Measurements from ENCODE around the gene RPL29.

RPL29 gene

DNA sequence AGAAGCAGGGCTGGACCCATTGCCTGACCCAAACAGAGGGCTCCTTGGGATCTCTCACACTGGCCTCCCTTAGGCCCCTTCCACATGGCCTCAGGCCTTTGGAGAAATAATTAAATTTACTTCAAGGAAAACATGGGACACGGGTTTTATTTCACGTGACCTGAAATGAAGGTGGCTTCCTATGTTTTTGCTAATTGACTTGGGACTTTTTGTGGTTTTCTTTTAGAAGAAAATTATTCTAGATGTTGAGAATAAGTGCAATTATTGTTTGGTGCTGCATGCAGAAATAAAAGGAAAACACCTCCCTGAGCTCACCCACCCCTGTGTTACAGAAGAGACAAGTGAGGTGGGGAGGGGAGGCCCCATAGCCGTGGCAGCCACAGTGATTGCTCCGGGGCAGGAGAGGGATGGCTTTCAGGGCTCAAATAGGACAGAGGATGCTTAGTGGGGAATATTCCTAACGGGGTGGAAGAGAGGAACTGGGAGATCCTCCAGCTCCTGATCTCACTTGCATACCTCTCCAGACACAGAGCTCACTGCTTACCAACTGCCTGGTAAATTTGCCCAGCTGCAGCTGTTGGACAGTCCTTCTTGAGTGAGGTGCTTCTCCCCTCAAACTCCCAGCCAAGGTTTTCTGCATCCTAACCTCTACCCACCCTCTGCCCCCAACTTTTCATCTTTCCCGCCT is 29.2 kb upstream of the RPL29 start:
- DNase-seq: no peak

DNA sequence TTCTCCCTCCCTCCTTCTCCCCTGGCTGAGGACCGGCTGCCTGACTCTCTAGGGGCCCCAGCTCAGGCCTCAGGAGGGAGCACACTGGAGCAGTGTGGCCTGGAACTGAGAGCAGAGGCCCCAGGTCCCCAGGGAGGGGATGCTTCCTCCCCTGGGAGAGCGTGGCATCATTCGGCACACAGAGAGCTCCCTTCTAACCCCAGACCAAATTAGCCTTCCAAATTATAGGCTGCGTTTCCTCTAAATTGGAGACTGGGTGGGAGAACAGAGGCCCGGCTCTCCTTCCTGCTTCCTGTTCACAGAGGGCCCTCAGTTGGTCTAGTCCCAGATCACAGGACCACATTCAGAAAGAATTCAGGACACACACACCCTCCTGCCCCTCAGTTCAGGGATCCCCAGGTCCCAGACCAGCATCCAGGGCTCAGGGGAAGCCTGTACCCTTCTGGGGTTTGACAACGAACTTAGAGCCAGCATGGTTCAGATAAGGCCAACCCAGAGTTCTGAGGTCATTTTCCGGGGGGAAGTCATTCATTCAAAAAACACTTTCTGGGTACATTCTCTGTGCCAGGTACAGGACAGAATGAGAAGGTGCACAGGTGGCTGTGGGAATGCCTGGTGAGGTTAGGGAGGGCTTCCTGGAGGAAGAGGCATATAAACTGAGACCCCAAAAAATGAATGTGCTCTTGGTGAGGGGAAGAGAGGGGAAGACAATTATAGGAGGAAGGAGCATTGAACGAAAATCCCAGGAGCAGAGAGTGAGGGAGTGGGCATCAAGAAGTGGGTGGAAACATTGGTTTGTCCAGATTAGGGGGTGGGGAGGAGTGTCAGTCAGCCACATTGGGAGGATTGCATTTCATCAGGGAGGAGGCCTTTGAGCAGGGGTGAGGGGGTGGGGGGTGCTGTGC is 28.4 kb upstream of the RPL29 start:
- no peak for DNase-seq

DNA sequence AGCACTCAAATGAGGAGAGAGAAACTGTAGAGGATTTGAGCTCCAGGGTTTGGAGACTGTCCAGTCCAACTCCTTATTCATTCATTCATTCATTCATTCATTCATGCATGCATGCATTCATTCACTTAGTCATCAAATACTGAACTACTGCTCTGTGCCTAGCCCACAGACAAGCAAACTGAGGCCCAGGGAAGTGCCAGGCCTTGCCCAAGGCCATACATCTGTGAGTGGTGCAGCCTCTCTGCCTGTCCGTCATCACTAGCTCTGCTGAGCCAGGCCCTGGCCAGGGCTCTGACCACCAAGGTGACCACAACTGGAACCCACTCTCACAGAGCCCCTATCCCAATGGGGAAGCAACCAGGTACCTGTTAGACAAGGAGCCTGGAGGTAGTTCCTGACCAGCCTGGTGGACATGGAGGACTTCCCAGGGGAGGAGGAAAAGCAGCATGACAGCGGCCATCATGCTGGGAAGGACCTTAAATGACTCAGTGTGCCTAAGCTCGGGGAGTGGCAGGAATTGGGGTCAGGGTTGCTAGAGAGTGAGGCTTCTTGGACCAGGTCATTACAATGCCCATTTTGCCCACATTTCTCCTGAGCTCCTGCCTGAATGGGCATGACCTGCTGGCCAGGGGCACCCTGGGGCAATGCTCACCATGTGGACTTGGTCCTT is 27.5 kb upstream of the RPL29 start:
- no peak for DNase-seq

DNA sequence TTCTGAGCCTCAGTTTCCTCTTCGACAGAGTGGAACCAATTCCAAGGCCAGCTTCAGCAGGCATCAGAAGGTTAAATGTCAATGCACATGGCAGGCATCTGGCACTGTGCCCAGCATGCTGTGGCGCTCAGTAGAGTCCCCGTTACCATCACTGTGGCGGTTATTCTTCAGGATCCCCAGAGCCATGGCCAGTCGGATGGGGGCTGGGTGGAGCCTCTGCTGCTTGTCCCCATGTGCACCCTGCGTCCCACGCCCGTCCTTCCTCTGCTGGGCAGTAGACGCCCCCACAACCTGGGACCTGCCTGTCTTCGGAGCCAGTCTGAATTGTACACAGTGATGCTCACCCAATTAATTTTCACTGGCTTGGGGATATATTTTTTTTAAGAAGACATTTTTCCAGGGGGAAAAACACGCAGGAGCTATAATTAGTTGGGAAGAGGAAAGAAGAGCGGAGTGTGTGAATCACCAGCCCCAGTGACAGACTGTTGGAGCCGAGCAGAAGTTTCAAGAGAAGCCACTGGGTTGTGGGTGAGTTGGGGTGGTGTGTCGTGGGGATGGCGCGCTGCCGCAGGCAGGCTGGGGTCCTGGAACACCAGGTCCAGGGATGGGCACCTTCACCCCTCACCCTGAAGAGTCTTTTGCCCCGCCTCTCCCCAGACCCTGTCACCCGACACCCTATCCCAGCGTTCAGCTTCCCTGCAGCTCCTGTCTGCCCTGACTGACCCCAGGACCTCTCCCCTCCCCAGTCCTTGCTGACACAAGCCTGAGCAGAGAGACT is 26.8 kb upstream of the RPL29 start:
- peak; percentile 42 for DNase-seq

DNA sequence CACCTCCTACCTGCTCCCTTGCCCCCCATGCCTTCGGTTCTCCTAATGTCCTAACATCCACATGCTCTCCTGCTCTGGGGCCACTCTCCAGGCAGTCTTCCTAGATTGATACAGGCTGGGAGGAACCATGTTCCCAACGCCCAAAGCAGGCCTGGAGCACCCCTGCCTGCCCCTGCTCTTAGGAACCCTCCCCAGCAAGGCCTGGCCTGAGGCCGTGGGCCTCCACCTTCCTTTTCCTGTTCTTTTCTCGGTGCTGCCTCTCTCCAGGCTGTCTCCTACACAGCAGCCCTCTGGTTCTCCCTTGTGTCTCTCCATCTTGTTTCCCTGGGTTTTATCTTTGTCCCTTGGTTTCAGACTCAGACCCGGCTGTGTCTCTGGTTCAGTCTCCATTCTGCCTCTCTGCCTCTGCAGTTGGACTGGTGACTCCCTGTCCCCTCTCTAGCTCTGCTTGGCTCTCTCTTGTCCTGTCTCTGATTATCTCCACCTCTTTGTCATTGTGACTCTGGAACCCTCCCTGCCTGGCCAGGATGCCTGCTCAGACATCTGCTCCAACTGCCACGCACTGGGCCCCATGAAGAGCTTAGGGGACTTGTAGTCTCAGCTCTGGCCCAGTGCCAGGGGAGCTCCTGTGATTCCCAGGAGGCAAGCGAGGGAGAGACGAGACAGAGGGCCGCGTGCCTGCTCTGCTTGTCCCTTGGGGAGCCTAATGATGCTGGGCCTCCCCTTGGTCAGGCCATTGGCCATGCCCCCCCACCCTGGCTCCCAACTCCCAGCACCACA is 26.0 kb upstream of the RPL29 start:
- DNase-seq: peak; percentile 21

DNA sequence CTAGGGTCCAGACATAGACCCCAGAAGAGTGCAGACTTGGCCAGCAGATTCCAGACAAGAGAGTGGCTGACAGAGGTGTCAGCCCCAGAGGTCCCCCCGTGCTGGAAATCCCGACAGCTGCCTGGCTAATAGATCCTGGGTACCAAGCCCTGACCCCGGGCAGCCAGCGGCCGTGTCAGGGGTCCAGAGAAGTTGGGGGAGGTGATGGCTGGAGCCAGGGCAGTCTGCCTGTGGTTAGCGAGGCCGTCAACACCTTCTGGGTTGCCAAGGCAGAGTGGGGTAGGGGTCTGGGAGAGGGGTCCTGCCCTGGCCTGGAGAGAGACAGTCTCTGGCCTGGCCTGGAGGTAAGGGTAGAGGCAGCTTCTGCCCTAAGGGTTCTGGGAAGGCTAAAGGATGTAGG is 25.1 kb upstream of the RPL29 start:
- no peak for DNase-seq

DNA sequence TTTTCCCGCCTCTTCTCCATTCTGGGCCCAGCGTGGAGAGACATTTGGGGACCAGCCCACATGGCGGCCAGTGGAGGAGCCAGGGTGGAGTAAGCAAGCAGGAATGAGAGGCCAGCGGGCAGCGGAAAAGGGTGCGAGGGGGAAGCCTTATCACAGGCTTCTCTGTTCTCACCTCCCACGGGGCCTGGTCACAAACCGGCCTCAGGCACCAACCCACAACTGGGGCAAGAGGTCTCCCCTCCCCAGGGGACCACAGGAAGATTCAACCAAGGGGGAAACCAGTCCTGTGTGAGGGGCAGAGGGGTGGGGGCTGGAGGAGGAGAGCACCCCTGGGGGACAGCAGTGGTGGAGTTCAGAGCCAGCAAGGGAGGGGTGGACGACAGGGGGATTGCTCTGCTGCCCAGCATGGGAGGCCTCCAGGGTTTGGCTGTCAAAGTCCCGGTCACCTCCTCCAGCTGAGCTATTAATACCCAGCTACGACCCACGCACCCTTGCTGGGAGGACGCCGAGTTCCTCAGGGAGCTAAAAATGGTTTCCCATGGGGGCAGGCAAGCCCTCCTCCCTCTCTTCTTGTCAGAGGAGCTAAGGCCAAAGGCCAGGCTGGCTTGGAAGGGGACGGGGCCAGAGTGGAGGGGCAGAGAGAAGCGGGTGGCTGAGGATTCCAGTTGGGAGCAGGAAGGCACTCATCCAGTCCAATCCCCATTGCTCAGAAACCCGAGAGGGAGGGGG is 23.8 kb upstream of the RPL29 start:
- DNase-seq: no peak

DNA sequence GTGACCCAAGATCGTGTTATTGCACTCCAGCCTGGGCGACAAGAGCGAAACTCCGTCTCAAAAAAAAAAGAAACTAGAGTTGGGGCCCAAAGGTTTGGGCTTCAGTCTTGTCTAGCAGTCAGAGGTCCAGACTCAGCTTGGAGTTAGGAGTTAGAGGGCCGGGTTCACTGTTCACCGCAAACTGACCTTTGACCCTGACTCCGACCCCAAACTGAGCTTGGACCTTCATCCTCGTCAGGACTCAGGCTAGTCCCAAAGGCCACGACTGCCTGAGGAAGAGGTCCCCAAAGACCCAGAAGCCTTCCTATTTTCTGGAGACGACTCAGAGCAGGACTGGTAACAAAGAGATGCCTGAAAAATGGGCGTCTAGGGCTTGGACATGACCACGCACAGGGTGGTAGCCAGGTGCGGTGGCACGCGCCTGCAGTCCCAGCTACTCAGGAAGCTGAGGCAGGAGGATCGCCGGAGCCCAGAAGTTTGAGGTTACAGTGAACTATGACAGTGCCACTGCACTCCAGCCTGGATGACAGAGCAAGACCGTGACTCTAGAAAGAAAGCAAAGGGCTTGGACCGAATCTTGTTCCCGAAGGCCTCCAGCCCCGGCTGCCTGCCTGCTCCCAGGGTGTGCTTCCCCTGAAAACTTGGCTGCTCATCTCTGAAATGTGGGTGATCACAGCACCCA is 22.8 kb upstream of the RPL29 start:
- no peak for DNase-seq

DNA sequence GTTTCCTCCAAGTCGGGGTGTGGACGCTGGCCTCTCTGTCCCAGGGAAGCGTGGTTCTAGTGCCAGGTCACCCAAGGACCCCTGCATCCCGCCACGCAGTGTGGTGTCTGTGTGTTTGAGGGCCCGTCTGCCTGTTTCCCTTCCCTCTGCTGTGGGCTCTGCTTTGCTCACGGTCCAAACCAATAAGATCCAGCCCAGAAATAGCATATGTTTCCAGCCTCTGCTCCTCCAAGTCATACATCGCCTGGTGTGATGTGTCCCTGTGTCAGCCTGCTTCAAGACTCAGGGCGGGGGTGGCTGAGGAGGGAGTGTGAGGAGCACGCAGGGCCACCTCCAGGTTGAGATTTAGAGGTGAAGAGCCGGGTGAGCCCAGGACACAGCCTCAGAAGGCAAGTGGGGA is 21.9 kb upstream of the RPL29 start:
- DNase-seq: no peak

DNA sequence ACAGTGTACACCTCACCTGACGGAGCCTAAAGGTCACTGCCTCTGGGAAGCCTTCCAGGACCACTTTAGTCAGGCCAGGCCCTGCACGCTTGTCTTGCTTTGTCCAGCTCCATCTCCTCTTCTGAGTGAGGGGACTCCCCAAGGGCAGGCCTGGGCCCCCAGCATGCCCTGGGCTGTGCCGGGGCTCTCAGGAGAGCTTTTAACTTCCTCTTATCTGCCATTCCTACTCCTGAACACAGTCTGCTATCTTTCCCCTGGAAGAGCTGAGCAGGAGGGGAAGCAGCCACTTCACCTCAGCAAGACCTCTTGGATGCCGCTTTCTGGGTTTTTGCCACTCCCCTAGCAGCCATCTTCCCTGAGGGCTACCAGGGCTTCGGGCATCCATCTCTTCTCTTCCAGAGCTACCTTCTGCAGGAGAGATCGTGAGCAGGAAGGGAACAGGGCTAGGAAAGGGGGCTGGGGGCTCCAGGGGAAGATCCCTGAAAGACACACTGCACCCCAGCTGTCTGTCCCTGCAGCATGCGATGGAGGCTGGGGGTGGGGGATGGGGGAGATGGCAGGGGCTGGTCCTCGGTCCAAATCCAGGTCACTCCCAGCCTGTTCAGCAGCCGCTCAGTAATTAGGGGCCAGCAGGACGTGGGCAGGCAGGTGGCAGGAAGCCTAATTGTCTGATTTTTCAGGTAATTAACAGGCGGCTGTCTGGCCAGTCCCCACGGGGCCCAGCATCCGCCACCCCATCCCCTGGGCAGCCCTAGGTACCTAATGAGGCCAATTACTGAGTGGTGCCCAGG is 19.9 kb upstream of the RPL29 start:
- DNase-seq: no peak

DNA sequence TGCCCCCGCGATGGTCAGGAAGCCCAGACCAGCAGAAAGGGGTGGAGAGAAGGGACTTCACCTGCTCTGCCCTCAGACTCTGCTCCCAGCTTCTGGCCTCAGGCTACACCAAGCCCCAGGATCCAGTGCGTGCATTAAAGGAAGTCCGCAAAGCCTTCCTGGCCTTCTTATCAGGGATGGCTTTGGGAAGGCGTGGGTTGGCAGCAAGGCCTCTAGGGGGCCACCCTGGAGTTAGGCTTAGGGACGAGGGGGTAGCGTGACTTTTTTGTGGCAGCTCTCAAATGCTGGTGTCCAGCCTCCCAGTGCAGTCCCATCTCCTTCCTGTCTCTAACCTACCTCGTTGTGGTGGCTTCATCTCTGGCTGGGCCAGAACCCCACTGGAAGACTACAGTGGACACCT is 18.9 kb upstream of the RPL29 start:
- peak; percentile 55 for DNase-seq

DNA sequence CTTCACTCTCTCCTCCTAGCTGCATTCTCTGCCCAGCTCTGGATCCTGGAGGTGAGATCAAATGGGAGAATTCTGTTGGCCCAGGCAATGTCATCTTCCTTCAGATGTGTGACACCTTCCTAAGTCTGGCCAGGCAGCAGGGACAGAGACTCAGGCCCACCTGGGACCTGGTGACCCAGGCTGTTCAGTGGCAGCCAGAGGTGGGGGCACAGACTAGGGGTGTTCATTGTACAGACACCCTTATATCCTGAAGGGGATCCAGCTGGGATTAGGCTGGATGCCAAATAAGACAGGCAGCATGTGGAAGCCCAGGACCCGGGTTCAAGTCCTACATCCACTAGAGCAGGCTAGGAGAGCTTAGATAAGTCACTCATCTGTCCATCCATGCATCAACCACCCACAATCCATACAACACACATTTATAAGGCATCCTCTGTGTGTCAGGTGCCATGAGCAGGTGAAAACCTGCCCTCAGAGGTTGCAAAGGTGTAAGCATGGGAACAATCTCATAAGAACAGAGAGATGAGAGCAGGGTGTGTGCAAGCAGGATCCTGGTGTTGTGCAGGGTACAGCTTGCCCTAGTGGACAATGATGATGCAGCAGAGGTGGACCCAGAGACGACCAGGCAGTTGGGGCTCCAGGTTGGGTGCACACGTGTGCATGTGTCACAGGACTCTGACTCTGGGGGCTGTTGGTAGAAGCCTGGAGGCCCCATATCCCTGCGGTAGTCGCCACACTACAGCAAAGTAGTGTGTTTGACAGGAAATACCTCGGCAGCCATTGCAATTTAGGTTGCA is 18.3 kb upstream of the RPL29 start:
- DNase-seq: no peak

DNA sequence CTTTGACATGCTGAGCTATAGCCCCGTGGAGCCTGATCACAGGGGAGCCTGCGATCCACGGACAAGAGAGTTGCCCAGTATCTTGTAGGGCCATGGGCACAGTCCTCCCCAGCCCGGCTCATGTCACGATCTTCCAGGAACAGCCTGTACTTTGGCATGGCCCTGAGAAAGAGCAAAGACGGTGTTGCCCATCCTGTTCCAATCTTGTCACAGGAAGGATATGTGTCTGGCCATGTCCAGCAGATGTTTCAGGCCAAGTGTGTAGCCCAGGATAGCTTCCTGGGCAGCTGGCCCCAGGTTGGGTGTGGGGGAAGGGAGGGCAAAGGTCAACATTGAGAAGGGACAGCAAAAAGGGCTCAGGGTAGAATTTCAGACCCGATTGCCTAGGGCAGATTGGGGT is 17.0 kb upstream of the RPL29 start:
- no peak for DNase-seq

DNA sequence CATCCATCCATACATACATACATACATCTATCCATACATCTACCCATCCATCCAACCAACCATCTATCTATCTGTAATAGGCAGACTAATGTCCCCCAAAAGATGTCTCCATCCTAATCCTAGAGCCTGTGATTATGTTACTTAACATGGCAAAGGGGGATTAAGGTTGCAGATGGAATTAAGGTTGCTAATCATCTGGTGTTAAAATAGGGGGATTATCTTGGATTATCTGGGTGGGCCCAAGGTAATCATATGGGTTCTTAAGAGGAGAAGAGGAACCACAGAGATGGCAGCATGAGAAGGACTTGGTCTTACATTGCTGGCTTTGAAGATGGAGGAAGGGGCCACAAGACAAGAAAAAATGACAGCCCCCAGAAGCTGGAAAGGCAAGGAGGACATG is 14.7 kb upstream of the RPL29 start:
- DNase-seq: no peak

DNA sequence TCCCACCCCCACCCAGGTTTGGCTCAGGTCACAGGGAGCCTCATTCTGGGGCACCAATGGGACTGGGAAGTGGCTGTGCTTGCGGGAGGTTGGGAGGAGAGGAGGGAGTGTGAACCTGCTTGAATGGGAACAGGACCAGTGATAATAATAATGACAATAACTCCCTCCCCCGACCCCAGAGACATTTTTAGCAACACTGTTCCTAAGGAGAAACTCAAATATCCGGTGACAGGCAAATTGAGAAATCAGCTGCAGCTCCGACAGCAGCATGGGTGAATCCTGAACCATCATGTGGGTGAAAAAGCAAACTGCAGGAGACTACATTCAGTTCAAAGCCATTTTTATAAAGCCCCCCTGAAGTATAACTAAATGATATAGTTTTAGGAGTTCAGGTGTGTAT is 11.6 kb upstream of the RPL29 start:
- DNase-seq: no peak

DNA sequence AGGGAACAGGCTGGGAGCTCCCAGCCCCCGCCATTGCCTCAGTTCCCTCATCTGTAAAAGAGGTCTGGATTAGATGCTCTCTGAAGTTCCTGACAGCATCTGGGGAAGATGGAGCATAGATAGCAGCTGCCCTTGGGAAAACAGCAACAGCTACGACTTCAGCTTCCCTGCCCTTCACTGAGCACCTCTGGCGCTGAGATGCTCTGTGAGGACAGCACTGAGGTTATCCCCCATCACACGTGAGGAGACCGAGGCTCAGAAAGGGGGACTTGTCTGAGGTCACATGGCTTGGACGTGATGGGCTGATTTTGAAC is 11.1 kb upstream of the RPL29 start:
- DNase-seq: no peak

DNA sequence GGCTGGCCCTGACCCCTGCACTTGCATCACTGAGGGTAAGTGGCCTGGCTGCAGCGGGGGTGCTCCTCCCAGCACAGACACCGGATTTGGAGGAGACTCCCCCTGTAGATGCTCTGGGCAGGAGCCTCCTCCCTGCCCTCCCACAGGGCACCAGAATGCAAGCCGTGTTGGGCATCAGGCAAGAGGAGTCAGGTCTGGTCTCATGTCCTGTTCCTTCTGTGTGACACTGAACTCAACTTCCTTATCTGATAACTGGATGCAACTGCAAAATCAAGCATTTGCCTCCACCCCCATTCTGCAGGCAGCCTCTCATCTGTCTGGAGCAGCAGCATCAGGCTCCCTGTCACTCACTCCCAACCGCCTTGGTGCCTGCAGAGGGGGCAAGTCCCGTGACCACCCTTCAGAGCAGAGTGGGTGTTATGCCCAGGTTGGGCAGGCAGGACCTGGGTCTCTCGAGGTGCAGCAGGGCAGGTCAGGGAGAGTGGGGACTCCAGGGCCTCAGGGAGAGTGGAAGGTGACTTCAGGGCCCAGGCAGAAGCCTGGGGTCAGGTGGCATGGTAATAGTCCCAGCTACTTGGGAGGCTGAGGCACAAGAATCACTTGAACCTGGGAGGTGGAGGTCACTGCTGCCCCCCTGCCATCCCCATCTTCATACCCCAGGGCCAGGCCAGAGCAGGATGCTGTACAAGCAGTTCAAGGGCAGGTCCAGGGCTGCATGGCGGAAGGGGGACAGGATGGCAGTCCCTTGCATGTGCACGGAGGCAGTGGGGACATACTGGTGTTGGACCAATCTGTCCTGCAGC is 10.5 kb upstream of the RPL29 start:
- DNase-seq: peak; percentile 61

DNA sequence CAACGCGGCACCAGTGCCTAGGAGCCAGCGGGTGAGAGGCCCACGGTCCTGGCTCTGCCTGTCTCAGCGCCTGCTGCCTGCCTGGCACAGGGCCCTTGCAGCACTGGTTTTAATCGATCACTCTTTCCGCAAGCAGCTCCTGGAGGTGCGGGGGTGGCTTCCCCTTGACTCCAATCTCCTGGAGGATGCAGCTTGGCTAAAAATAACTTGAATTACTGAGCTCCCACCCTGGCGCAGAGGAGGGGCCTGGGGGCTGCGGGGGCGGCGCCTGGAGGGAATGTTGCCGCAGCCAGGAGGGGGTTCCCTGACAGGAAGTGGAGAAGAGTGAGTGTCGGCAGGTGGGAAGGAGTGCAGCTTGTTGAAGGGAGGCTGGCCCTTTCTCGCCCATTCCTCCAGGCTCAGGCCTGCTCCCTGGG is 9.9 kb upstream of the RPL29 start:
- no peak for DNase-seq
